PC-9 (cell line): ENCODE data around the gene MMP25.

ENCODE experiments used
- CTCF ChIP-seq: fragments of 200-600 bp; sonication (generic); conservative IDR thresholded peaks from 2 replicates; pipeline ENCODE4 v1.6.1; 2017; ENCODE audit warnings: mixed run types, antibody characterized with exemption, mild to moderate bottlenecking, moderate library complexity
- EZH2 ChIP-seq: fragments of 200-600 bp; sonication (generic); IDR thresholded peaks from 2 replicates; pipeline ENCODE4 v1.8.0; 2017; ENCODE audit warnings: antibody characterized with exemption, low read depth

DNA sequence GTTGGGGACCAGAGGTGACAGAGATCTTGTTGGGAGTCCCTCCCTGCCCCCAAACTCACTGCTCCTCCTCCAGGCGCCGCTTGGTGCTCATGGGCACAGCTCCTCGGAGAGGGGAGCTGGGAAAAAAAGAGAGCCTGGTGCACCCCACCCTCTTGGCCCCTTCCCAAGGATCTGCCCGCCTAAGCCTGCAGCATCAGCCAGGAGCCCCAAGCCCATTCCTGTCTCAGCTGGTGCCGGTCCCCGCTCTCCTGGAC lies 23.0 kb upstream of the MMP25 start:
- TF ChIP-seq EZH2 (no peak), CTCF (no peak)
